ENCODE data around the gene BAZ1B.
"Not testable (repeated sequence)": the region's sequence is repeated elsewhere in the genome, so short reads cannot be mapped to it uniquely, and the experiment has no call there.

The BAZ1B gene

GRCh38 chr7:73443548-73444255 lies 78.4 kb downstream of the BAZ1B start:
- no peak for DNase-seq (ENCODE audit: low read depth in 3 of 3)

- DNase-seq (ENCODE audit: low read depth in 3 of 3) = no peak
These were observed 79.1 kb downstream of the BAZ1B start for GRCh38 chr7:73442903-73443500.

- no peak for DNase-seq (ENCODE audit: low read depth in 3 of 3)
These were observed 79.7 kb downstream of the BAZ1B start for GRCh38 chr7:73442222-73442902.

- DNase-seq (ENCODE audit: low read depth in 3 of 3) = no peak
These were observed 82.7 kb downstream of the BAZ1B start for GRCh38 chr7:73439410-73439704.

- DNase-seq (ENCODE audit: low read depth in 3 of 3) = no peak
These were observed 83.3 kb downstream of the BAZ1B start for GRCh38 chr7:73438547-73439409.

- no peak for DNase-seq (ENCODE audit: low read depth in 3 of 3)
These were observed 84.3 kb downstream of the BAZ1B start for GRCh38 chr7:73437621-73438416.

- DNase-seq (ENCODE audit: low read depth in 3 of 3) = no peak
These were observed 85.0 kb downstream of the BAZ1B start for GRCh38 chr7:73437091-73437490.

GRCh38 chr7:73436031-73436929 lies 85.8 kb downstream of the BAZ1B start:
- DNase-seq (ENCODE audit: low read depth in 3 of 3) = no peak

- no peak for DNase-seq (ENCODE audit: low read depth in 3 of 3)
These were observed 86.6 kb downstream of the BAZ1B start for GRCh38 chr7:73435471-73436009.

- no peak for DNase-seq (ENCODE audit: low read depth in 3 of 3)
These were observed 87.4 kb downstream of the BAZ1B start for GRCh38 chr7:73434701-73435069.

GRCh38 chr7:73433924-73434700 lies 88.0 kb downstream of the BAZ1B start:
- DNase-seq (ENCODE audit: low read depth in 3 of 3) = peak in 1 of 3 experiments; percentile 18

- no peak for DNase-seq (ENCODE audit: low read depth in 3 of 3)
These were observed 89.4 kb downstream of the BAZ1B start for GRCh38 chr7:73432676-73433075.

GRCh38 chr7:73431041-73431835 lies 90.9 kb downstream of the BAZ1B start:
- DNase-seq (ENCODE audit: low read depth in 3 of 3) = no peak

GRCh38 chr7:73430540-73430939 lies 91.6 kb downstream of the BAZ1B start:
- not testable (repeated sequence) for DNase-seq (ENCODE audit: low read depth in 3 of 3)

- DNase-seq (ENCODE audit: low read depth in 3 of 3) = no peak
These were observed 92.2 kb downstream of the BAZ1B start for GRCh38 chr7:73429622-73430505.

GRCh38 chr7:73429215-73429614 lies 92.9 kb downstream of the BAZ1B start:
- no peak for DNase-seq (ENCODE audit: low read depth in 3 of 3)
